ENCODE measurements around the gene GREM2.

GRCh38 chr1:240611619-240612480 lies at the start of gene GREM2:
- TF ChIP-seq, protein P1, sequence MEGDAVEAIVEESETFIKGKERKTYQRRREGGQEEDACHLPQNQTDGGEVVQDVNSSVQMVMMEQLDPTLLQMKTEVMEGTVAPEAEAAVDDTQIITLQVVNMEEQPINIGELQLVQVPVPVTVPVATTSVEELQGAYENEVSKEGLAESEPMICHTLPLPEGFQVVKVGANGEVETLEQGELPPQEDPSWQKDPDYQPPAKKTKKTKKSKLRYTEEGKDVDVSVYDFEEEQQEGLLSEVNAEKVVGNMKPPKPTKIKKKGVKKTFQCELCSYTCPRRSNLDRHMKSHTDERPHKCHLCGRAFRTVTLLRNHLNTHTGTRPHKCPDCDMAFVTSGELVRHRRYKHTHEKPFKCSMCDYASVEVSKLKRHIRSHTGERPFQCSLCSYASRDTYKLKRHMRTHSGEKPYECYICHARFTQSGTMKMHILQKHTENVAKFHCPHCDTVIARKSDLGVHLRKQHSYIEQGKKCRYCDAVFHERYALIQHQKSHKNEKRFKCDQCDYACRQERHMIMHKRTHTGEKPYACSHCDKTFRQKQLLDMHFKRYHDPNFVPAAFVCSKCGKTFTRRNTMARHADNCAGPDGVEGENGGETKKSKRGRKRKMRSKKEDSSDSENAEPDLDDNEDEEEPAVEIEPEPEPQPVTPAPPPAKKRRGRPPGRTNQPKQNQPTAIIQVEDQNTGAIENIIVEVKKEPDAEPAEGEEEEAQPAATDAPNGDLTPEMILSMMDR (IDR thresholded peaks at IDR 0.05 in 8 of 11, conservative IDR thresholded peaks at IDR 0.05 in 3 of 11): no peak
- TF ChIP-seq POLR2AphosphoS5 (IDR thresholded peaks at IDR 0.05): peak in 1 of 3 donors; percentile 40
